Sciatic nerve (tissue), 2 donors: ENCODE measurements around the gene TAC4. TPM values are rescaled to one million over a fixed set of nuclear protein-coding genes. Genes with fewer than 3 reads are reported as not detected.
A peak's percentile ranks its signal among the peaks of the same experiment; 100 is the strongest.

Experiments used
- ATAC-seq: fragments of 200-7000 bp; cut with Tn5 transposase; one replicate; pipeline ENCODE4 v1.9.1; 2020; ENCODE audit warnings: mild to moderate bottlenecking, moderate library complexity
- DNase-seq: peaks from one replicate; pipeline ENCODE4 v3.0.0-alpha.2; 2020; ENCODE audit warnings: low spot score
- intact Hi-C: fragments of 100-400 bp; cut with DNase I; formaldehyde crosslinking; loops from one replicate; pipeline ENCODE4 v1.14.2; 2022
- total RNA-seq: library from RNA; stranded (reverse); fragmentation: NEBNext Ultra II Directional; extraction: Animal tissue kit (Norgen Biotek cat#: 25700); gene quantifications from one replicate; pipeline ENCODE4 v1.2.1, GENCODE V29; 2021
- donor health status: DM: no; HTN: no; CAD: no.
- donor health status: DM: no; HTN: no; CAD: no.

TAC4 gene
- total RNA-seq, 1 donor from 2014 or later = not detected

DNA sequence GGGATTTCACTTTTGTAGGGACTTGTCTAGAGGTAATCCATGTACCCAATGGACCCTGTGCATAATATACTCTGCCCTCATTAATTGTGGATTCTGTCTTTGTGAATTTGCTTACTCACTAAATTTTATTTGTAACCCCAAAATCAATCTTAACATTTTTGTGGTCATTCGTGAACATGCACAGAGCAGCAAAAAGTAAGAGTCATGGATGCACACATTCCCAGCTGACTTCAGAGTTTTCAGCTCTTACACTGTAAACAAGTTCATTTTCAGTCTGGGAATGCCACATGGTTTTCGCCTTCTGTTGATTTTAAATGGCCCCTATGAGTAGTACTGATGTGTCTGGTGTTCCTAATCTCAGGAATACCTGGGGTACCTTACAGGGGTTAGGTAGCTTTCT is 24.3 kb downstream of the TAC4 start:
- no peak for DNase-seq
- intact Hi-C loops = no loop called here
- no peak for ATAC-seq

DNA sequence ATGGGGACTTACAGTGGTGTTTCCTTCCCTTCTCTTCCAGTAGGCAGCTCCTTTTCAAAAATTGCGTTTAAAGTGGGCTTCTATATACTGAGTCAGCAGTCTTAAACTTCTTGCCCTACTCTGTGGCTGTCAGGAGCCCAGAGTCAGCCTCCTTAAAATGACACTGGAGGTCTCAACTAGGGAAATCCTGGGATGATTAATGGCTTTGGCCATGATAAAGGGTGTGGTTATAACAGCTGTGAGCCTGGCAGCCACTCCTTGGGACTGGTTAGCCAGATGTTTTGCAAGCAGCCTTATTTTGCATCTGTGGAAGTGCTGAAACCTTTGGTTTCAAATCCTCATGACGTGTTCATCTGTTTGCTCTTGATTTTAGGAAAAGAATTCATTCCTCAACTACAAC is 25.0 kb downstream of the TAC4 start:
- DNase-seq = no peak
- ATAC-seq = peak; percentile 77
- intact Hi-C loops = no loop called here

DNA sequence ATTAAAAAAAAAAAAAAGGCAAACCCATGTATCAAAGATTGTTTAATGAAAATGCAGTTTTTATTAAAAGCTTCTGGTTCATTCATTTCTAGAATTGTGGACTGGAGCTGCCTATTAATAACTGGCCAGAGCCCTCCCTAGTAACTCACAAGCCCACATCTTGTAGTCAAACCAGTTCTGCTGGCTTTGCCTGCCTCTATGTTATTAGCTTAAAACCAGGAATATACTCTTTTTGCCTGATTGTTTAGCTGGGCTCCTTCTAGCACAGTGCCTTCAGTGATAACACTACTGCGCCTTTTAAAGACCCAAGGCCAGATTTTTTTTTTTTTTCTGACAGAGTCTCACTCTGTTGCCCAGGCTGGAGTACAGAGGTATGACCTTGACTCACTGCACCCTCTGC is 26.0 kb downstream of the TAC4 start:
- no peak for ATAC-seq
- DNase-seq = no peak
- intact Hi-C loops = no loop called here

DNA sequence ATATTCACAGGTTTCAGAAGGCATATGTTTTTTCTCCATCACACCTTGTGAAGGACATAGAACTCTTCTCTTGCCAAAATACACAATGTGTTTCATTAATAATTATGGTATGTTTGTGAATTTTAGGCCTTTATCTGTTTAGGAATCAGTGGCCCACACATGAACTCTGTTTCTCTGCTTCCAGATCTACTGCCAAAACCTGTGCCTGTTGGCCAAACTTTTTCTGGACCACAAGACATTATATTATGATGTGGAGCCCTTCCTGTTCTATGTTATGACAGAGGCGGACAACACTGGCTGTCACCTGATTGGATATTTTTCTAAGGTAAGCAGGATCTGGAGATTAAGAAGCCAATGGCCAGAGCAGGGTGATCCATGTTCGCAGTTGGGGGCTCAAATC is 26.4 kb downstream of the TAC4 start:
- ATAC-seq (no peak), DNase-seq (no peak)
- intact Hi-C loops = no loop called here

- ATAC-seq (no peak), DNase-seq (no peak)
- intact Hi-C loops = no loop called here
Measured at GRCh38 chr17:49820773-49821172, 27.1 kb downstream of the TAC4 start.

- no peak for DNase-seq
- intact Hi-C loops = no loop called here
- ATAC-seq = no peak
Measured at GRCh38 chr17:49819651-49820050, 28.2 kb downstream of the TAC4 start.

- intact Hi-C loops = no loop called here
- ATAC-seq (no peak), DNase-seq (no peak)
Measured at GRCh38 chr17:49819138-49819537, 28.7 kb downstream of the TAC4 start.

DNA sequence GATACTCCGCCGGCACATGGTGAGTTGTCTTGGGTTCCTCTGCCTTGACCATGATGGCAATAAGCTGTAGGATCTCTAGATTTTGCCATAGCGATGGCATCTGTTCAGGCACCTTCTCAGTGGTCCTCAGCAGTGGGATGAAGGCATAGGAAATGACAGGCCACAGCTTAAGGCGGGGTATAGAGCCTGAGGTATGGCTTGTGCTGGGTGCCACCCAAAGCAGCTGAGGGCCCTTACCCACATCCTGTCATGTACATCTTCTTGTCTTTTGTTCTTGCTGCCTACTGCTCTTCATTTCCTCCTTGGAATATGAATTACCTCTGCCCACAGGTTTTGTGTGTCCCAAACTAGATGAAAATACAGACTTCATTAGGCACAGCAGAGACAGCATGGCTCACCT is 29.9 kb downstream of the TAC4 start:
- intact Hi-C loops = no loop called here
- ATAC-seq = no peak
- DNase-seq = no peak

- ATAC-seq (no peak), DNase-seq (no peak)
- intact Hi-C loops = no loop called here
Measured at GRCh38 chr17:49815761-49816281, 32.0 kb downstream of the TAC4 start.

DNA sequence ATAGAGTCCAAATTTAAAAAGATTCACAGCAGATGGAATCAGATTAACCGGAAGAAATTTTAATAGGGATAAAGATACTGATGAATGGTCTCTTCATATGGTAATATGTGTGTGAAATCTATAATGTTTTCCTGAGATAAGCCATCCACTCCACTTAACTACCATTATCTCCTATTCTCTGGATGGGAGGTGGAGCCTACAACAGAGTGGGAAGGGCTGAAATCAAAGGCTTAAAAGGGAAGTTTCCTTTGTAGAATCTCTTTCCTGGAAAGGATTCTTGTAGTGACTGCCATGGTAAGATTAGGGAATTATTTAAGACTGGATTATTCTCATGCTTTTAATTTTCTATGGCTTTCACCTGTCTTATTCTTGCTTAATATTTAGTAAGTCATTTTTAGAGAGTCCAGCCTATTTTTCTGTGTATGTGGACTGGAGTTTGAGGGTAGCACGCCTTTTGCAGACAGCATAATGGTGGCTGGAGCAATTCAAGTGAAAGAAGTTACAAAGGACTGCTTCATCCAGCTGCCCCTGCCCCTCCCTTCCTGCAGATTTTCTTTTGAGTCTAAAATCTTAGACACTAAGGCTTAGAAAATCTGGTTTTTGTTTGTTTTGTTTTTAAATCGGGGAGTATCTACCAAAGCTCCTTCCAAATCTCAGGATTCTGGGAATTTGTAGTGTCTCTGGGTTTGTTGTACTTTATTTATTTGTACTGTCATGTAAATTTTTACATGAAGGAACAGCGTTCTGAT is 32.9 kb downstream of the TAC4 start:
- no peak for ATAC-seq
- intact Hi-C loops = no loop called here
- DNase-seq = no peak

DNA sequence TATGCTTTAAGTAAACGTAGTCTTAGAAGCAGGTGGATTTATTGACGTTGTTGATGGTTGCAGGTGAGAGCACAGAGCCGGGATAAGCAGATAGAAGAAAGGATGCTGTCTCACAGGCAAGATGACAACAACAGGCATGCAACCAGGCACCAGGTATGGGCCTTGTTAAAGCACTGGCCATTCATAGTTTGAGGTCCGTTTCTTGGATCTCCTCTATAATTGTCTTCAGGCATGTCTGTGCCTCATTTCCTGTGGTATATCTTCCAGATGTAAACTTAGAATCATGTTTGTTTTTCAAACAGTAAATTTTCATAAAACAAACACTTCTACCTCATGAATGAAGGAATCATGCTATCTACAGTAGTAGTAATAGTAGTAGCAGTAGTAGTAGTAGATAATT is 38.8 kb downstream of the TAC4 start:
- DNase-seq = no peak
- intact Hi-C loops = no loop called here
- no peak for ATAC-seq

DNA sequence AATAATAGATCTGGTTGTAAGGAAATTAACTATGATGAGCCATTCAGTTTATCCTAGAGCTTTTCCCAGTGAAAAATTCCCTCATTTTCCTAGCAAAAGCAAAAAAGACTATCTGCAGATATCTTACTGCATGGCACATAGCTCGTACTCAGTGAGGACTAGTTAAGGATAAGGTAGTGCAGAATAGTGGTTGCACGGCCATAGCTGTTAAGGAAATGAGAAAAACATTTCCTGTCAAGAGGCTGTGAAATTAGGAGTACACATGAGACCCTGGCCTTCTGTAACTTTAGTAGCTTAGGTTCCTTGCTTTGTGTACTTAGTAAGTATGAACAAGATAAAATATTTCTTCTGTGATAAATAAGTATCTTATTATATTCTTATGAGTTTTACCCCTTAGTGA is 49.1 kb downstream of the TAC4 start:
- intact Hi-C loops = no loop called here
- ATAC-seq = no peak

GRCh38 chr17:49798182-49798581 is 49.7 kb downstream of the TAC4 start:
- DNase-seq = no peak
- no peak for ATAC-seq
- intact Hi-C loops = no loop called here

More for the DNA sequence above, 49.1 kb downstream of the TAC4 start:
- DNase-seq = no peak

DNA sequence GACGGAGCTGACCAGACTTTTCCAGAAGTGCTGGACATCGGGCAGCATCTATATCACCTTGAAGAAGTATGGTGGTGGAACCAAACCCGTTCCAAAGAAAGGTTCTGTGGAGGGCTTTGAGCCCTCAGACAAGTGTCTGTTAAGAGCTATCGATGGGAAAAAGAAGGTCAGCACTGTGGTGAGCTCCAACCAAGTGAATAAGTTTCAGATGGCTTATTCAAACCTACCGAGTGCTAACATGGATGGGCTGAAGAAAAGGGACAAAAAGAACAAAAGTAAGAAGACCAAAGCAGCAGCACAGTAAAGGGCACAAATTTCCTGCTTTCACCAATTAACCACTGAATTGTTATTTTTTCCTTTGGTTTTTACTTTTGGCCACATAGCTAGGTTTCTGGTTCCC is 52.5 kb downstream of the TAC4 start:
- ATAC-seq (no peak), DNase-seq (no peak)
- intact Hi-C loops = no loop called here

GRCh38 chr17:49793309-49793708 is 54.6 kb downstream of the TAC4 start:
- intact Hi-C loops = no loop called here
- no peak for DNase-seq
- ATAC-seq = no peak

GRCh38 chr17:49789243-49789578 is 58.7 kb downstream of the TAC4 start:
- intact Hi-C loops = no loop called here
- no peak for DNase-seq
- no peak for ATAC-seq

DNA sequence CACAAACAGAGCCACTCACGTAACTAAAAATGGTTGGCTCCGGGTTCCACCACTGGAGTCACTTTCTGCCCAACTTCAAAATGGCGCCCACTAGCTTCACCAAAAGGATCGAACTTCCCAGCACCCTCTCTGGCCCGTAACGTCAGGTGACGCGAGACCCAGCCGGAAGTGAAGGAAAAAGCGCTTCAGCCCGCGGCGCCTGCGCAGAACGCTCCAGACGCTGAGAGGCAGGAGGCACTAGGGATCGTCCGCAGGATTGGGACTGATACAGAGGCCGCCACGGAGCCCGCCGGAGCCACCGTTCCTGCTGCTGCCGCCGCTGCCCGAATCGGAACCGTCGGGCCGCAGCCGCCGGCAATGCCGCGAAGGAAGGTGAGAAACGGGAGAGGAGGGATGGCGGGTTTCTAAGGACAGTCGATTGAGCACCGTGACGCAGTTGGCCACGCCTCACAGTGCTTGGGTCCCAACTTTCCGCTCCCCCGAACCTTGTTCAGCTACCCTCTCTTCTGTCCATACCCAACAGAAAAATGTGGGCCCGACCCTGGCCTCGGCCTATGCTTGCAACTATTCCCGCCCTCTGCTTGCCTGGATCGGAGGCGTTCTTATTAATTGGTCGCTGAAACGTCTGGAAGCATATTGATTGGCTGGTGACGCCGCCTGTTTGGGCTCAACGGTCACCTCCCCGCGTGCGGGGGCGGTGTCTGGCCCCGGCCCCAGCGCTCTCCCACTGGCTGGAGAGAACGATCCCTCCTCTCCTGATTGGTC is 59.2 kb downstream of the TAC4 start, which contains the start of gene KAT7:
TSS of gene KAT7 (plus strand) at position 204 of the 765 bp plus-strand sequence. CDS start at position 358, 154 bp downstream.
- intact Hi-C loops = no loop called here
- ATAC-seq = peak; percentile 98
- peak; percentile 99 for DNase-seq
